OCI-LY7 (cell line): ENCODE data around the gene RASGRP2. TPM values are rescaled to one million over a fixed set of nuclear protein-coding genes. Genes with fewer than 3 reads are reported as not detected.

Experiments used
- BruUV-seq: library from RNA; stranded (reverse); fragments of 400-500 nt; replicated peaks from 2 replicates; lab custom pipeline; 2021; lab: Mats Ljungman, UMichigan
- CTCF ChIA-PET: fragments of 300-600 bp; sonication (Branson Sonifier 250); formaldehyde crosslinking; loops from one replicate; lab custom pipeline; 2022; ENCODE audit warnings: antibody characterized with exemption; ENCODE audit not compliant: unreplicated experiment; lab: Charles Lee
- POLR2A ChIA-PET: fragments of 300-600 bp; sonication (Branson Sonifier 250); formaldehyde crosslinking; loops from one replicate; lab custom pipeline; 2022; ENCODE audit warnings: antibody characterized with exemption; lab: Charles Lee
- DNase-seq: peaks from one replicate; pipeline ENCODE4 v3.0.0-alpha.2; 2015; ENCODE audit warnings: low spot score
- H2AFZ ChIP-seq: fragments of 200-600 bp; sonication (generic), shearing (Covaris generic); 2 replicates; pipeline ENCODE4 v1.6.1; 2014; ENCODE audit warnings: mild to moderate bottlenecking, antibody characterized with exemption, low read length, moderate library complexity
- H3K27ac ChIP-seq: fragments of 200-600 bp; sonication (generic); 2 replicates; pipeline ENCODE4 v1.5.1; 2014; ENCODE audit warnings: mixed run types, low read depth, mild to moderate bottlenecking, moderate library complexity, low read length, inconsistent platforms; ENCODE audit not compliant: poor library complexity, severe bottlenecking
- H3K36me3 ChIP-seq: fragments of 200-600 bp; sonication (generic); 2 replicates; pipeline ENCODE4 v1.6.1; 2014; ENCODE audit warnings: mild to moderate bottlenecking, antibody characterized with exemption, low read length, moderate library complexity, mixed read lengths; ENCODE audit not compliant: insufficient read depth
- H3K4me1 ChIP-seq: fragments of 200-600 bp; sonication (generic); 2 replicates; pipeline ENCODE4 v1.5.1; 2014; ENCODE audit warnings: mild to moderate bottlenecking, low read length; ENCODE audit not compliant: insufficient read depth, poor library complexity, severe bottlenecking
- H3K4me2 ChIP-seq: fragments of 200-600 bp; sonication (generic); 2 replicates; pipeline ENCODE4 v1.6.1; 2014; ENCODE audit warnings: mild to moderate bottlenecking, low read length
- H3K4me3 ChIP-seq: fragments of 200-600 bp; sonication (generic); 2 replicates; pipeline ENCODE4 v1.5.1; 2014; ENCODE audit warnings: mild to moderate bottlenecking, low read depth, low read length; ENCODE audit not compliant: poor library complexity, severe bottlenecking
- H3K79me2 ChIP-seq: fragments of 200-600 bp; sonication (generic); 2 replicates; pipeline ENCODE4 v1.6.1; 2016; ENCODE audit warnings: low read depth, mild to moderate bottlenecking, low read length, moderate library complexity, mixed read lengths; ENCODE audit not compliant: insufficient read depth
- H3K9me2 ChIP-seq: fragments of 200-600 bp; sonication (generic); 2 replicates; pipeline ENCODE4 v1.6.1; 2016; ENCODE audit warnings: mild to moderate bottlenecking, low read length, mixed read lengths; ENCODE audit not compliant: insufficient read depth
- H3K9me3 ChIP-seq: fragments of 200-600 bp; sonication (generic); 2 replicates; pipeline ENCODE4 v1.6.1; 2014; ENCODE audit warnings: mild to moderate bottlenecking, mixed run types, low read length, mixed read lengths
- H4K20me1 ChIP-seq: fragments of 200-600 bp; sonication (generic); 2 replicates; pipeline ENCODE4 v1.6.1; 2014; ENCODE audit warnings: mild to moderate bottlenecking, antibody characterized with exemption, low read length, moderate library complexity, mixed read lengths; ENCODE audit not compliant: insufficient read depth
- CTCF ChIP-seq: fragments of 200-600 bp; sonication (generic); conservative IDR thresholded peaks from 2 replicates; pipeline ENCODE4 v1.5.1; 2014; ENCODE audit warnings: mild to moderate bottlenecking, antibody characterized with exemption, low read length, moderate library complexity, mixed read lengths
- EZH2phosphoT487 ChIP-seq: fragments of 200-600 bp; sonication (generic); IDR thresholded peaks from 2 replicates; pipeline ENCODE4 v1.6.1; 2018; ENCODE audit warnings: low read depth, borderline replicate concordance, mild to moderate bottlenecking, mixed run types, antibody characterized with exemption, low read length, moderate library complexity, mixed read lengths
- intact Hi-C: fragments of 100-400 bp; cut with micrococcal nuclease; formaldehyde crosslinking; loops from one replicate; pipeline ENCODE4 v1.10.0; 2022; ENCODE audit not compliant: unreplicated experiment
- total RNA-seq, 2 experiments: library from RNA; depleted of rRNA in 1 of 2; stranded (reverse); fragments of >200 nt in 1 of 2; shearing (Covaris generic) in 1 of 2; gene quantifications; 2 replicates each; pipeline ENCODE4 v1.2.3, GENCODE V29; 2014 to 2022

RASGRP2 gene
- total RNA-seq, 2 experiments from 2014 or later, result 127 to 195 TPM

DNA sequence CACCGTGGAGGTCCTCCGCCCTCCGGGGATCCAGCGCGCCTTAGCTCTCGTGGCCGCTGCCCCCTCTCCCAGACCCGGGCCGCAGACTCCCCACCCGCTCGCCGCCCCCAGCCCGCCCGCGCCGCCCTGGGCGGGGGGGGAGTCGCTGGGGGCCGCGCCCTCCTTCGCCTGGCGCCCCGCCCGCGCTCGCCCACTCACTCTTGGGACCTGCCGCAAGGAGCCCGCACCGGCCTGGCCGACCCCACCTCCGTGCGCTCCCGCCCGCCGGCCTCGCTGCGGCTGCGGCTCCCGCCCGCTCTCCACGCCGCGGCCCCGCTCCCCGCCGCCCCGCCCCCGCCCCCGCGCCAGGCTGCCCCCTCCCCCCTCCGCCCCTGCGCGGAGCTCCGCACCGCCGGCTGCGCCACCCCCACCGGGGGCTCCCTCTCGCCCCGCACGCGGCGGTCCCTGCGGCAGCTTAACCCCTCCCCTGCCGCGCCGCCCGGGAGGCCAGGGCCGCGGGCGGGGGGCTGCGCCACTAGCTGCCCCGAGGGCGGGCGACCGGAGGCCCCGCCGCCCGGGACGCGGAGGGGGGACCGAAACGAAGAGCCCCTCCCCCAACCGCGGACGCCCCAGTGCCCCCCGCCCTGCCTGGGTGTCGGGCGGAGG, 724 bp upstream of the RASGRP2 start:
- Histone ChIP-seq H3K4me1 (peaks cover 42% of the 10 kb centered on the region), H3K4me3 (peak overlapping the region; percentile 89), H3K27ac (peak overlapping the region; percentile 95), H3K9me2 (no peaks in the 10 kb centered on the region), H4K20me1 (0 out of 2 replicates have a peak, but pooled peaks cover 7% of the 10 kb centered on the region), H3K79me2 (peaks cover 6% of the 10 kb centered on the region; the same call in 1 of the 2 replicates), H3K4me2 (peak overlapping the region; percentile 97), H2AFZ (no peak overlapping the region), H3K9me3 (no peaks in the 10 kb centered on the region), H3K36me3 (peaks cover 23% of the 10 kb centered on the region)
- DNase-seq, result no peak
- ChIA-PET POLR2A (interaction anchor here (0.7 to 2.1 kb wide), 7 partner anchors 16 to 104 kb away, joined by 3 to 5 read pairs (median 4); partner anchors contain the start of gene SF1), CTCF (interaction anchor here (0.6 to 1.9 kb wide), 3 partner anchors 27 to 494 kb away, joined by 3 to 6 read pairs (median 4); no protein-coding TSS in a partner anchor)
- intact Hi-C loops, result loop anchor here (1.0 to 5.0 kb wide), 3 partner anchors 34 to 133 kb away; partner anchors contain the start of genes EHD1 and SF1
- no TSS peak for BruUV-seq
- TF ChIP-seq CTCF, result no peak
- no peak for TF ChIP-seq EZH2phosphoT487

- Histone ChIP-seq H4K20me1 (0 out of 2 replicates have a peak, but pooled peaks cover 7% of the 10 kb centered on the region), H3K4me2 (peak overlapping the region; percentile 97), H3K36me3 (peaks cover 36% of the 10 kb centered on the region), H3K4me3 (peak overlapping the region; percentile 89), H3K79me2 (peaks cover 6% of the 10 kb centered on the region; the same call in 1 of the 2 replicates), H3K27ac (peak overlapping the region; percentile 95), H3K9me3 (no peaks in the 10 kb centered on the region), H2AFZ (no peak overlapping the region), H3K4me1 (peaks cover 40% of the 10 kb centered on the region), H3K9me2 (no peaks in the 10 kb centered on the region)
- peak; percentile 79 for TF ChIP-seq CTCF
- no peak for TF ChIP-seq EZH2phosphoT487
- ChIA-PET POLR2A (interaction anchor here (0.9 to 2.1 kb wide), 3 partner anchors 21 to 44 kb away, joined by 3 to 4 read pairs (median 3); no protein-coding TSS in a partner anchor), CTCF (no interaction called here)
- DNase-seq, result peak; percentile 70
- intact Hi-C loops, result loop anchor here (1.0 to 5.0 kb wide), 5 partner anchors 20 to 134 kb away; partner anchors contain the start of genes EHD1 and MAP4K2
- BruUV-seq, result no TSS peak
Observed at GRCh38 chr11:64742889-64743590, 902 bp downstream of the RASGRP2 start.
